K562 (cell line): ENCODE data around the gene MYOZ3. TPM values are rescaled to one million over a fixed set of nuclear protein-coding genes. Genes with fewer than 3 reads are reported as not detected.
A peak's percentile ranks its signal among the peaks of the same experiment; 100 is the strongest.

Experiments
- ARID2 ChIP-seq: fragments of 450-650 bp; IDR thresholded peaks from 2 replicates; pipeline ENCODE4 v1.6.1; 2017; ENCODE audit warnings: antibody characterized with exemption, mild to moderate bottlenecking
- ATF6 ChIP-seq: sonication (generic); formaldehyde crosslinking; IDR thresholded peaks from 2 replicates; pipeline ENCODE4 v1.4.0; 2020; ENCODE audit warnings: mild to moderate bottlenecking, missing genetic modification reagents
- BRD4 ChIP-seq: fragments of 200-600 bp; sonication (generic); IDR thresholded peaks from 2 replicates; pipeline ENCODE4 v1.6.1; 2017; ENCODE audit warnings: inconsistent platforms
- CTCF ChIP-seq, 3 experiments: IDR thresholded peaks in 2 of 3; conservative IDR thresholded peaks in 1 of 3; 2 replicates each; pipeline ENCODE4 v1.5.1; 2011 to 2012; ENCODE audit warnings: low read length in 3 of 3, mild to moderate bottlenecking in 3 of 3, control low read depth in 2 of 3, improper control_type of control experiment in 1 of 3, inconsistent platforms in 1 of 3, low read depth in 1 of 3, mixed read lengths in 1 of 3, moderate library complexity in 1 of 3; ENCODE audit not compliant: insufficient read depth in 2 of 3
- ETV5 ChIP-seq: sonication (generic); formaldehyde crosslinking; IDR thresholded peaks from 2 replicates; pipeline ENCODE4 v1.4.0; 2020; ENCODE audit warnings: low read depth, mild to moderate bottlenecking, missing genetic modification reagents
- HDAC1 ChIP-seq, 2 experiments: fragments of 450-650 bp; IDR thresholded peaks; 2 replicates each; pipeline ENCODE4 v1.6.1; 2016 to 2017; ENCODE audit warnings: inconsistent platforms in 1 of 2, mild to moderate bottlenecking in 1 of 2, moderate library complexity in 1 of 2
- HDAC8 ChIP-seq: fragments of 450-650 bp; IDR thresholded peaks from 2 replicates; pipeline ENCODE4 v1.6.1; 2016; ENCODE audit warnings: mild to moderate bottlenecking, missing genetic modification characterization, moderate library complexity, missing compliant biosample characterization
- JUND ChIP-seq, 2 experiments: IDR thresholded peaks; 2 replicates in 1 of 2; 3 replicates in 1 of 2; pipeline ENCODE4 v1.6.1; 2011; ENCODE audit warnings: borderline replicate concordance in 2 of 2, low read depth in 2 of 2, low read length in 2 of 2, improper control_type of control experiment in 1 of 2, missing biosample characterization in 1 of 2, missing genetic modification characterization in 1 of 2, missing genetic modification reagents in 1 of 2
- MCM7 ChIP-seq, 2 experiments: fragments of 450-650 bp; IDR thresholded peaks; 2 replicates each; pipeline ENCODE4 v1.6.1; 2016 to 2018
- MEF2D ChIP-seq: conservative IDR thresholded peaks from 2 replicates; pipeline ENCODE4 v1.6.1; 2016; ENCODE audit warnings: low read depth, missing genetic modification characterization, missing compliant biosample characterization
- MITF ChIP-seq: IDR thresholded peaks from 2 replicates; pipeline ENCODE4 v1.6.1; 2014; ENCODE audit warnings: antibody characterized with exemption
- RAD21 ChIP-seq, 2 experiments: fragments of 250-450 bp in 1 of 2; fragments of 450-650 bp in 1 of 2; sonication (Bioruptor Pico) in 1 of 2; formaldehyde crosslinking in 1 of 2; IDR thresholded peaks in 1 of 2; conservative IDR thresholded peaks in 1 of 2; 2 replicates each; pipeline versions ENCODE4 v1.4.0 to v1.8.0; 2020 to 2022; ENCODE audit warnings: mild to moderate bottlenecking in 2 of 2, moderate library complexity in 1 of 2
- SMARCE1 ChIP-seq: fragments of 450-650 bp; IDR thresholded peaks from 2 replicates; pipeline ENCODE4 v1.7.1; 2016; ENCODE audit warnings: mild to moderate bottlenecking
- SMC3 ChIP-seq: conservative IDR thresholded peaks from 2 replicates; pipeline ENCODE4 v1.6.1; 2011; ENCODE audit warnings: low read depth, low read length, improper control_type of control experiment; ENCODE audit not compliant: insufficient read depth
- SUPT5H ChIP-seq: fragments of 450-650 bp; IDR thresholded peaks from 2 replicates; pipeline ENCODE4 v1.6.1; 2016
- ZBTB26 ChIP-seq: fragments of 450-650 bp; formaldehyde crosslinking; IDR thresholded peaks from 2 replicates; pipeline ENCODE4 v1.4.0; 2022; ENCODE audit warnings: missing genetic modification characterization
- ZFPM2 ChIP-seq: fragments of 250-450 bp; sonication (Bioruptor Pico); IDR thresholded peaks from 2 replicates; pipeline ENCODE4 v1.5.1; 2022; ENCODE audit warnings: mild to moderate bottlenecking
- ZKSCAN8 ChIP-seq: fragments of 200-800 bp; sonication (Bioruptor generic); IDR thresholded peaks from 2 replicates; pipeline ENCODE4 v1.6.1; 2016; ENCODE audit warnings: missing genetic modification characterization, missing compliant biosample characterization
- ZNF143 ChIP-seq: sonication (generic); formaldehyde crosslinking; IDR thresholded peaks from 2 replicates; pipeline ENCODE4 v1.9.0; 2022; ENCODE audit warnings: mild to moderate bottlenecking, missing genetic modification reagents
- ZNF224 ChIP-seq: sonication (generic); formaldehyde crosslinking; IDR thresholded peaks from 2 replicates; pipeline ENCODE4 v1.8.0; 2022; ENCODE audit warnings: mild to moderate bottlenecking, missing genetic modification reagents
- ZNF436 ChIP-seq: fragments of 250-450, 450-650 bp; sonication (Bioruptor Pico); formaldehyde crosslinking; IDR thresholded peaks from 2 replicates; pipeline ENCODE4 v1.7.0; 2020; ENCODE audit warnings: mild to moderate bottlenecking
- polyA plus RNA-seq, 8 experiments: library from polyadenylated mRNA; depleted of rRNA in 4 of 8; stranded (reverse) in 5 of 8; unstranded in 3 of 8; fragments of >200 nt; fragmentation: Nextera tagmentation in 2 of 8; fragmentation: Illumina TruSeq in 1 of 8; extraction: Ambion mirVana in 2 of 8; extraction: Trizol in 1 of 8; gene quantifications; 2 replicates each; pipeline versions ENCODE4 v1.2.1 to v1.2.3, GENCODE V29; 2011 to 2014; ENCODE audit warnings: inconsistent platforms in 1 of 8, missing spikeins in 1 of 8
- total RNA-seq, 7 experiments: library from RNA; depleted of rRNA in 6 of 7; stranded (reverse); fragments of >200 nt in 6 of 7; fragmentation: Illumina TruSeq in 2 of 7; extraction: Trizol in 2 of 7; gene quantifications; 2 replicates each; pipeline versions ENCODE4 v1.2.1 to v1.2.3, GENCODE V29; 2011 to 2021; ENCODE audit warnings: low replicate concordance in 1 of 7

Gene MYOZ3
- total and polyA plus RNA-seq, 9 of the 15 experiments (the other 6 are each of a cell fraction or from before 2014, with no cell fraction given) = not detected

DNA sequence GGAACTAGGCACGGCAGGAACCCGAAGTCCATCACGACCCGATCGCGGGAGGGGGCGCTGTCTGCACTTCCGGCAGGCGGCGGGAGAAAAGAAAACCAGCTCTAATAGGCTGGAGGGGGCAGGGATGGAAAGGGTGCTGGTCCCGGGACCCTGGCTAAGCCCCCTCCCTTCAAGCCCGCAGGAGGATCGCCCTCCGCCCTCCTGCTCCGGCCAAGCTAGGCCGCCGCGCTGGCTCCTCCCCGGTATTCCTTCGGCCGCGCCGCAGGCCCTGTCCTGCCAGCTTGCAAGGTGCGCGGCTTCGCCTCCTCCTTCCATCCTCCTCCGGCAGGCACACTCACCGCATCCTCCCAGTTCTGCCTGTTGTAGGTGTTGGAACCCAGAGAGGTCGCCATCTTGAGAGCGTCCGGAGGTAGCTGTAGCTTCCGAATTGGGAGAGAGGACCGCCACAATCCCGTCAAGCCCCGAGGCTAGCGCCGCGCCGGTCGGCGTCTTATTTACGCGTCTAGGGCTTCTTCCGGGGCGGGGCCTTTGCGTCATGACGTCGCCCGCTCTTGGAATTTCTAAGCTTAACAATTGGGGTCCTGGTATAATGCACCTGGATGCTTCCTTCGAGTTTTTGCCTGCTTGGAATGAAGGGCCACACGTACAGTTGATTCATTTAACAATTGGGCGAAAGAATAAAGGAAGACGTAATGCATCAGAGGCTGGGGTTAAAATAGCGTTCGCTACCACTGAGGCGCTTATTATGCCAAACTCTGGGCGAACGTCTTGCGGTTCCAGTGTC, 39.7 kb downstream of the MYOZ3 start, which contains the start of gene RBM22 (continued):
- TF ChIP-seq ATF6 (CRISPR knock-in tag) (peak; percentile 93; the same call in 1 of the 2 replicates), CTCF (IDR thresholded peaks at IDR 0.05 in 2 of 3, conservative IDR thresholded peaks at IDR 0.05 in 1 of 3; ENCODE audit: insufficient read depth in 2 of 3, low read depth in 1 of 3, low read length in 3 of 3) (peak; percentile 57 to 68 (median 65)), SMARCE1 (no peak), ZNF224 (CRISPR knock-in tag) (no peak), MCM7 (IDR thresholded peaks at IDR 0.05) (no peak), ZFPM2 (CRISPR knock-in tag) (0 out of 2 replicates have a peak, but pooled peaks have one; percentile 49), JUND (IDR thresholded peaks at IDR 0.05; ENCODE audit: borderline replicate concordance, low read depth, low read length) (peak; percentile 54; the same call in 1 of the 2 replicates), JUND (tag; IDR thresholded peaks at IDR 0.05; ENCODE audit: borderline replicate concordance, low read depth, low read length) (no peak; the same call in 2 of the 3 replicates), SUPT5H (peak; percentile 88), HDAC8 (no peak), ETV5 (peak; percentile 96), MEF2D (tag) (no peak), ZNF143 (peak; percentile 59; the same call in 1 of the 2 replicates), HDAC1 (IDR thresholded peaks at IDR 0.05) (0 out of 4 replicates have a peak, but pooled peaks of 1 of the 2 experiments have one; percentile 60), ZBTB26 (CRISPR knock-in tag) (no peak), ZKSCAN8 (CRISPR knock-in tag) (no peak), RAD21 (CRISPR knock-in tag; conservative IDR thresholded peaks at IDR 0.05 in 1 of 2, IDR thresholded peaks at IDR 0.05 in 1 of 2) (peak; percentile 36; a peak in 3 of 4 replicates), SMC3 (0 out of 2 replicates have a peak, but pooled peaks have one; percentile 19), ZNF436 (CRISPR knock-in tag) (no peak), ARID2 (0 out of 2 replicates have a peak, but pooled peaks have one; percentile 4), MITF (no peak), BRD4 (peak; percentile 67)
